Keratinocyte (primary cell): ENCODE results near the gene CYP4F8. TPM values are rescaled to one million over a fixed set of nuclear protein-coding genes. Genes with fewer than 3 reads are reported as not detected.

Experiments used
- DNase-seq: peaks from one replicate; pipeline ENCODE4 v3.0.0-alpha.2; 2011; ENCODE audit warnings: low read depth, missing footprints, low spot score
- FAIRE-seq: peaks from 2 replicates; lab custom pipeline; 2011; peaks lifted over from hg19 to GRCh38; lab: Jason Lieb, UNC
- H2AFZ ChIP-seq: 2 replicates; pipeline ENCODE4 v1.6.0; 2012; ENCODE audit warnings: low read length, control low read depth, inconsistent platforms; ENCODE audit not compliant: control insufficient read depth
- H3K27ac ChIP-seq: 2 replicates; pipeline ENCODE4 v1.5.1; 2011; ENCODE audit warnings: low read length; ENCODE audit not compliant: control insufficient read depth, insufficient read depth
- H3K27me3 ChIP-seq: 3 replicates; pipeline ENCODE4 v1.6.0; 2011; ENCODE audit warnings: low read length; ENCODE audit not compliant: control insufficient read depth, insufficient read depth; ENCODE audit errors: extremely low read depth
- H3K36me3 ChIP-seq, 2 experiments: 2 replicates in 1 of 2; 3 replicates in 1 of 2; pipeline ENCODE4 v1.5.1; 2011; ENCODE audit warnings: low read length in 2 of 2, mild to moderate bottlenecking in 1 of 2; ENCODE audit not compliant: control insufficient read depth in 2 of 2, insufficient read depth in 2 of 2; ENCODE audit errors: extremely low read depth in 1 of 2
- H3K4me1 ChIP-seq: 3 replicates; pipeline ENCODE4 v1.5.1; 2011; ENCODE audit warnings: low read length; ENCODE audit not compliant: control insufficient read depth, insufficient read depth; ENCODE audit errors: extremely low read depth
- H3K4me2 ChIP-seq: 3 replicates; pipeline ENCODE4 v1.6.0; 2011; ENCODE audit warnings: low read depth, low read length; ENCODE audit not compliant: control insufficient read depth, insufficient read depth; ENCODE audit errors: extremely low read depth
- H3K4me3 ChIP-seq, 3 experiments: fragments of 200-600 bp in 1 of 3; sonication (generic) in 1 of 3; 2 replicates in 2 of 3; 3 replicates in 1 of 3; pipeline ENCODE4 v1.5.1; 2011 to 2016; ENCODE audit warnings: low read length in 3 of 3, mild to moderate bottlenecking in 3 of 3, control low read depth in 2 of 3, inconsistent platforms in 1 of 3, low read depth in 1 of 3, mixed read lengths in 1 of 3, mixed run types in 1 of 3, moderate library complexity in 1 of 3; ENCODE audit not compliant: control insufficient read depth in 2 of 3, insufficient read depth in 2 of 3; ENCODE audit errors: extremely low read depth in 1 of 3
- H3K79me2 ChIP-seq: 2 replicates; pipeline ENCODE4 v1.6.0; 2012; ENCODE audit warnings: low read length; ENCODE audit not compliant: control insufficient read depth, insufficient read depth
- H3K9ac ChIP-seq: 3 replicates; pipeline ENCODE4 v1.6.0; 2011; ENCODE audit warnings: low read length; ENCODE audit not compliant: control insufficient read depth, insufficient read depth; ENCODE audit errors: extremely low read depth
- H3K9me1 ChIP-seq: 3 replicates; pipeline ENCODE4 v1.6.0; 2011; ENCODE audit warnings: low read length; ENCODE audit not compliant: control insufficient read depth, insufficient read depth; ENCODE audit errors: extremely low read depth
- H3K9me3 ChIP-seq: 2 replicates; pipeline ENCODE4 v1.5.1; 2012; ENCODE audit warnings: low read depth, low read length; ENCODE audit not compliant: control insufficient read depth
- H4K20me1 ChIP-seq: 3 replicates; pipeline ENCODE4 v1.6.0; 2011; ENCODE audit warnings: low read length; ENCODE audit not compliant: control insufficient read depth, insufficient read depth; ENCODE audit errors: extremely low read depth
- EZH2 ChIP-seq: IDR thresholded peaks from one replicate; pipeline ENCODE4 v1.6.1; 2012; ENCODE audit warnings: inconsistent platforms, mild to moderate bottlenecking, low read length, moderate library complexity
- dilution Hi-C: fragments of 300-500 bp; cut with MboI; formaldehyde crosslinking; loops from one replicate; pipeline ENCODE4 v1.7.0; 2020; ENCODE audit warnings: low sequenced_read_pairs; ENCODE audit not compliant: extremely low pct_ligation_motif_present
- polyA plus RNA-seq, 5 experiments: library from polyadenylated mRNA; depleted of rRNA in 3 of 5; stranded (reverse) in 3 of 5; stranded (forward) in 1 of 5; unstranded in 1 of 5; fragments of >200 nt; gene quantifications; 1 replicate in 1 of 5; 2 replicates in 3 of 5; 3 replicates in 1 of 5; pipeline versions ENCODE4 v1.2.1 to v1.2.3, GENCODE V29; 2011 to 2012; ENCODE audit warnings: missing spikeins in 2 of 5, low read depth in 1 of 5, low replicate concordance in 1 of 5
- TF ChIP-seq, protein P1 (sequence below), 3 experiments: IDR thresholded peaks in 1 of 3; conservative IDR thresholded peaks in 1 of 3; optimal IDR thresholded peaks in 1 of 3; 2 replicates in 2 of 3; 3 replicates in 1 of 3; pipeline versions ENCODE3 to v1.5.1; 2011; ENCODE audit warnings: low read length in 3 of 3, mild to moderate bottlenecking in 3 of 3, moderate library complexity in 2 of 3, control low read depth in 1 of 3, inconsistent platforms in 1 of 3; ENCODE audit not compliant: insufficient read depth in 2 of 3; ENCODE audit errors: extremely low read depth in 1 of 3

Gene CYP4F8
- polyA plus RNA-seq, 1 donor (not counting 4 experiments of a cell fraction or from before 2014, with no cell fraction given) = not detected

DNA sequence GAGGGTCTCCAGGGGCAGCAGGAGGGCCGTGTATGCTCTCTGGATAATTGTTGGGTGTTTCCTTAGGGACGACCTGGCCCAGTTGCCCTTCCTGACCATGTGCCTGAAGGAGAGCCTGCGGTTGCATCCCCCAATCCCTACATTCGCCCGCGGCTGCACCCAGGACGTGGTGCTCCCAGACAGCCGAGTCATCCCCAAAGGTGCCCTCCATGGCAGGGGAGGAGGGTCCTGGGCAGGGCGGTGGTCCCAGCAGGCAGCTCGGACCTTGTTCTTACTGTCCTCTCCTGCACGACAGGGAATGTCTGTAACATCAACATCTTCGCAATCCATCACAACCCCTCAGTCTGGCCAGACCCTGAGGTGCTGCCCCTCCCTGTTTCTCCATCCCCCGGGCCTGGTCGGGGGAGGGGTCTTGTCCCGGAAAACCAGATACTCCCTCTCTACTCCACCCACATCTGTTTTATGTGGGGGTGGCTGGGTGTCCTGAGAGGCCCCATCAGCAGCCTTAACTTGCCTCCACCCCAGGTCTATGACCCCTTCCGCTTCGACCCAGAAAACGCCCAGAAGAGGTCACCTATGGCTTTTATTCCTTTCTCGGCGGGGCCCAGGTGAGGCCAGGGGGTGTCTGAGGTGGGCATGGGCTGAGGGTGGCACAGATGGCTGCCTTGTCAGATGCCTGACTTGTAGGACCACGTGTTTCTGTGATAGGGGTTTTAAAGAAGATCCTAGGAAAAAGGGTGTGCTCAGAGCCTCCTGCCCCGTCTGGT is 13.4 kb downstream of the CYP4F8 start:
- dilution Hi-C loops = no loop called here
- TF ChIP-seq EZH2 = no peak
- TF ChIP-seq, protein P1, sequence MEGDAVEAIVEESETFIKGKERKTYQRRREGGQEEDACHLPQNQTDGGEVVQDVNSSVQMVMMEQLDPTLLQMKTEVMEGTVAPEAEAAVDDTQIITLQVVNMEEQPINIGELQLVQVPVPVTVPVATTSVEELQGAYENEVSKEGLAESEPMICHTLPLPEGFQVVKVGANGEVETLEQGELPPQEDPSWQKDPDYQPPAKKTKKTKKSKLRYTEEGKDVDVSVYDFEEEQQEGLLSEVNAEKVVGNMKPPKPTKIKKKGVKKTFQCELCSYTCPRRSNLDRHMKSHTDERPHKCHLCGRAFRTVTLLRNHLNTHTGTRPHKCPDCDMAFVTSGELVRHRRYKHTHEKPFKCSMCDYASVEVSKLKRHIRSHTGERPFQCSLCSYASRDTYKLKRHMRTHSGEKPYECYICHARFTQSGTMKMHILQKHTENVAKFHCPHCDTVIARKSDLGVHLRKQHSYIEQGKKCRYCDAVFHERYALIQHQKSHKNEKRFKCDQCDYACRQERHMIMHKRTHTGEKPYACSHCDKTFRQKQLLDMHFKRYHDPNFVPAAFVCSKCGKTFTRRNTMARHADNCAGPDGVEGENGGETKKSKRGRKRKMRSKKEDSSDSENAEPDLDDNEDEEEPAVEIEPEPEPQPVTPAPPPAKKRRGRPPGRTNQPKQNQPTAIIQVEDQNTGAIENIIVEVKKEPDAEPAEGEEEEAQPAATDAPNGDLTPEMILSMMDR (optimal IDR thresholded peaks at IDR 0.05 in 1 of 3, IDR thresholded peaks at IDR 0.05 in 1 of 3, conservative IDR thresholded peaks at IDR 0.05 in 1 of 3; ENCODE audit: extremely low read depth in 1 of 3, insufficient read depth in 2 of 3, low read length in 3 of 3) = no peak
- Histone ChIP-seq H3K9me1 (no peaks in the 10 kb centered on the region), H3K9ac (no peak overlapping the region), H2AFZ (no peak overlapping the region), H3K79me2 (no peaks in the 10 kb centered on the region), H3K36me3 (no peaks in the 10 kb centered on the region), H3K4me3 (no peak overlapping the region), H3K4me2 (no peak overlapping the region), H3K4me1 (no peaks in the 10 kb centered on the region), H3K9me3 (no peaks in the 10 kb centered on the region), H3K27me3 (no peaks in the 10 kb centered on the region), H3K27ac (no peak overlapping the region), H4K20me1 (no peaks in the 10 kb centered on the region)
- DNase-seq (no peak), FAIRE-seq (no peak)

- H3K4me3 ChIP-seq = no peak overlapping the region
- H3K27me3 ChIP-seq = no peaks in the 10 kb centered on the region
- DNase-seq = no peak
- FAIRE-seq = peak; percentile 52
- no peaks in the 10 kb centered on the region for H3K36me3 ChIP-seq
- H4K20me1 ChIP-seq = no peaks in the 10 kb centered on the region
- TF ChIP-seq, protein P1 (optimal IDR thresholded peaks at IDR 0.05 in 1 of 3, IDR thresholded peaks at IDR 0.05 in 1 of 3, conservative IDR thresholded peaks at IDR 0.05 in 1 of 3; ENCODE audit: extremely low read depth in 1 of 3, insufficient read depth in 2 of 3, low read length in 3 of 3) = peak; percentile 89 to 96 (median 92)
- no peak for TF ChIP-seq EZH2
- no peak overlapping the region for H3K27ac ChIP-seq
- no peak overlapping the region for H2AFZ ChIP-seq
- dilution Hi-C loops = no loop called here
- H3K9me1 ChIP-seq = no peaks in the 10 kb centered on the region
- H3K9ac ChIP-seq = no peak overlapping the region
- H3K4me1 ChIP-seq = no peaks in the 10 kb centered on the region
- H3K9me3 ChIP-seq = no peaks in the 10 kb centered on the region
- no peaks in the 10 kb centered on the region for H3K79me2 ChIP-seq
- peak overlapping the region; percentile 41 for H3K4me2 ChIP-seq
These were observed 14.2 kb downstream of the CYP4F8 start for GRCh38 chr19:15629003-15629880.
